OCI-LY1 (cell line): ENCODE results near the gene PTGER4.

Experiments
- H2AFZ ChIP-seq: fragments of 200-600 bp; sonication (generic), shearing (Covaris generic); 2 replicates; pipeline ENCODE4 v1.6.0; 2014; ENCODE audit warnings: antibody characterized with exemption, mild to moderate bottlenecking, low read length
- H3F3A ChIP-seq: fragments of 200-600 bp; sonication (generic), shearing (Covaris generic); 2 replicates; pipeline ENCODE4 v1.6.0; 2014; ENCODE audit warnings: mild to moderate bottlenecking, antibody characterized with exemption, low read length, moderate library complexity; ENCODE audit not compliant: insufficient read depth
- H3K27ac ChIP-seq: fragments of 200-600 bp; sonication (generic); 2 replicates; pipeline ENCODE4 v1.5.1; 2014; ENCODE audit warnings: low read length, mixed run types, mild to moderate bottlenecking, low read depth; ENCODE audit not compliant: poor library complexity, severe bottlenecking
- H3K27me3 ChIP-seq: fragments of 200-600 bp; sonication (generic); 2 replicates; pipeline ENCODE4 v1.6.0; 2014; ENCODE audit warnings: antibody characterized with exemption, mild to moderate bottlenecking, low read length, moderate library complexity; ENCODE audit not compliant: insufficient read depth
- H3K36me3 ChIP-seq: fragments of 200-600 bp; sonication (generic); 2 replicates; pipeline ENCODE4 v1.6.1; 2014; ENCODE audit warnings: mild to moderate bottlenecking, antibody characterized with exemption, low read length, moderate library complexity, mixed read lengths; ENCODE audit not compliant: insufficient read depth
- H3K4me1 ChIP-seq: fragments of 200-600 bp; sonication (generic); 2 replicates; pipeline ENCODE4 v1.5.1; 2014; ENCODE audit warnings: mild to moderate bottlenecking, low read length, moderate library complexity; ENCODE audit not compliant: insufficient read depth, severe bottlenecking
- H3K4me2 ChIP-seq: fragments of 200-600 bp; sonication (generic), shearing (Covaris generic); 2 replicates; pipeline ENCODE4 v1.6.1; 2014; ENCODE audit warnings: low read length
- H3K4me3 ChIP-seq: fragments of 200-600 bp; sonication (generic); 2 replicates; pipeline ENCODE4 v1.5.1; 2014; ENCODE audit warnings: low read length, low read depth, mild to moderate bottlenecking, mixed read lengths; ENCODE audit not compliant: poor library complexity, severe bottlenecking
- H3K79me2 ChIP-seq: fragments of 200-600 bp; shearing (Covaris generic); 2 replicates; pipeline ENCODE4 v1.6.1; 2016; ENCODE audit warnings: mixed run types, low read length, mixed read lengths; ENCODE audit not compliant: insufficient read depth
- H3K9ac ChIP-seq: fragments of 200-600 bp; sonication (generic), shearing (Covaris generic); 2 replicates; pipeline ENCODE4 v1.6.1; 2014; ENCODE audit warnings: mild to moderate bottlenecking, low read length, mixed read lengths
- H3K9me2 ChIP-seq: fragments of 200-600 bp; sonication (generic), shearing (Covaris generic); 2 replicates; pipeline ENCODE4 v1.6.1; 2014; ENCODE audit warnings: low read depth, mild to moderate bottlenecking, low read length, mixed read lengths
- H3K9me3 ChIP-seq: fragments of 200-600 bp; shearing (Covaris generic); 2 replicates; pipeline ENCODE4 v1.6.1; 2014; ENCODE audit warnings: low read length, mixed read lengths
- H4K20me1 ChIP-seq: fragments of 200-600 bp; sonication (generic), shearing (Covaris generic); 2 replicates; pipeline ENCODE4 v1.6.0; 2016; ENCODE audit warnings: mild to moderate bottlenecking, low read length; ENCODE audit not compliant: insufficient read depth
- CTCF ChIP-seq: fragments of 200-600 bp; sonication (generic), shearing (Covaris generic); IDR thresholded peaks from 2 replicates; pipeline ENCODE4 v1.5.1; 2017; ENCODE audit warnings: mild to moderate bottlenecking, antibody characterized with exemption, low read length, moderate library complexity, mixed read lengths
- EZH2 ChIP-seq: fragments of 200-600 bp; sonication (generic), shearing (Covaris generic); IDR thresholded peaks from 2 replicates; pipeline ENCODE4 v1.8.0; 2017; ENCODE audit warnings: borderline replicate concordance, mixed run types, mild to moderate bottlenecking, antibody characterized with exemption, low read length, moderate library complexity, mixed read lengths

The PTGER4 gene

GRCh38 chr5:40679913-40680681, at the start of gene PTGER4:
PTGER4 (plus strand) TSS chr5:40679915; CDS start chr5:40680994, 1,079 bp downstream.
- peak within 1 kb of the TSS; percentile 97 for H3K4me2 ChIP-seq
- H3K9ac ChIP-seq: peak within 1 kb of the TSS; percentile 82
- peak within 1 kb of the TSS; percentile 90 for H3K27ac ChIP-seq
- H4K20me1 ChIP-seq: no peaks in the 10 kb centered on the region
- peak within 1 kb of the TSS; percentile 86 for H3K4me3 ChIP-seq
- no peaks in the 10 kb centered on the region for H3K9me2 ChIP-seq
- no peaks in the 10 kb centered on the region for H3F3A ChIP-seq
- TF ChIP-seq EZH2 (no peak), CTCF (no peak)
- no peak within 1 kb of the TSS for H2AFZ ChIP-seq
- H3K79me2 ChIP-seq: peaks cover 50% of the 10 kb centered on the region
- peaks cover 79% of the 10 kb centered on the region for H3K4me1 ChIP-seq
- no peaks in the 10 kb centered on the region for H3K9me3 ChIP-seq
- H3K36me3 ChIP-seq: peaks cover 13% of the 10 kb centered on the region
- no peaks in the 10 kb centered on the region for H3K27me3 ChIP-seq

GRCh38 chr5:40630126-40630525, 49.6 kb upstream of the PTGER4 start:
- Histone ChIP-seq H3K4me2 (no peak overlapping the region), H3K79me2 (no peaks in the 10 kb centered on the region), H4K20me1 (no peaks in the 10 kb centered on the region), H3K36me3 (no peaks in the 10 kb centered on the region), H3K9ac (no peak overlapping the region), H3K9me2 (no peaks in the 10 kb centered on the region), H3F3A (no peaks in the 10 kb centered on the region), H3K9me3 (no peaks in the 10 kb centered on the region), H3K4me3 (no peak overlapping the region), H3K27me3 (no peaks in the 10 kb centered on the region), H2AFZ (no peak overlapping the region), H3K4me1 (peaks cover 4% of the 10 kb centered on the region), H3K27ac (no peak overlapping the region)
- TF ChIP-seq CTCF (no peak), EZH2 (no peak)

- Histone ChIP-seq H3K9me3 (no peaks in the 10 kb centered on the region), H4K20me1 (no peaks in the 10 kb centered on the region), H3K36me3 (no peaks in the 10 kb centered on the region), H3K9ac (no peak overlapping the region), H3K9me2 (no peaks in the 10 kb centered on the region), H3F3A (no peaks in the 10 kb centered on the region), H3K27me3 (no peaks in the 10 kb centered on the region), H3K79me2 (no peaks in the 10 kb centered on the region), H3K27ac (no peak overlapping the region), H2AFZ (no peak overlapping the region), H3K4me3 (no peak overlapping the region), H3K4me2 (no peak overlapping the region), H3K4me1 (peaks cover 4% of the 10 kb centered on the region)
- no peak for TF ChIP-seq EZH2
These were observed 48.5 kb upstream of the PTGER4 start for GRCh38 chr5:40631236-40631635.

- Histone ChIP-seq H3K27ac (no peak overlapping the region), H3K4me3 (no peak overlapping the region), H3K9me3 (no peaks in the 10 kb centered on the region), H3K9ac (no peak overlapping the region), H3F3A (no peaks in the 10 kb centered on the region), H3K27me3 (no peaks in the 10 kb centered on the region), H3K9me2 (no peaks in the 10 kb centered on the region), H3K4me2 (no peak overlapping the region), H3K4me1 (peaks cover 4% of the 10 kb centered on the region), H3K36me3 (no peaks in the 10 kb centered on the region), H3K79me2 (no peaks in the 10 kb centered on the region), H4K20me1 (no peaks in the 10 kb centered on the region), H2AFZ (no peak overlapping the region)
- TF ChIP-seq EZH2 (no peak), CTCF (no peak)
These were observed 45.6 kb upstream of the PTGER4 start for GRCh38 chr5:40634154-40634553.
